ENCODE measurements around the gene LASP1.
"Not testable (repeated sequence)": the region's sequence is repeated elsewhere in the genome, so short reads cannot be mapped to it uniquely, and the experiment has no call there.

The LASP1 gene

GRCh38 chr17:38906460-38907228 is 36.8 kb downstream of the LASP1 start:
- no peak for DNase-seq (ENCODE audit: low read depth in 3 of 3, low spot score in 1 of 3)

- DNase-seq (ENCODE audit: low read depth in 3 of 3, low spot score in 1 of 3): no peak
Measured at GRCh38 chr17:38907930-38908675, 38.2 kb downstream of the LASP1 start.

GRCh38 chr17:38908676-38909181 is 38.9 kb downstream of the LASP1 start:
- DNase-seq (ENCODE audit: low read depth in 3 of 3, low spot score in 1 of 3): no peak

GRCh38 chr17:38910325-38910724 is 40.5 kb downstream of the LASP1 start:
- DNase-seq (ENCODE audit: low read depth in 3 of 3, low spot score in 1 of 3): no peak

- no peak for DNase-seq (ENCODE audit: low read depth in 3 of 3, low spot score in 1 of 3)
Measured at GRCh38 chr17:38911081-38911730, 41.3 kb downstream of the LASP1 start.

GRCh38 chr17:38911731-38912081 is 41.8 kb downstream of the LASP1 start:
- DNase-seq (ENCODE audit: low read depth in 3 of 3, low spot score in 1 of 3): not testable (repeated sequence)

GRCh38 chr17:38912221-38912813 is 42.5 kb downstream of the LASP1 start:
- no peak for DNase-seq (ENCODE audit: low read depth in 3 of 3, low spot score in 1 of 3)

- DNase-seq (ENCODE audit: low read depth in 3 of 3, low spot score in 1 of 3): no peak
Measured at GRCh38 chr17:38914741-38915638, 45.1 kb downstream of the LASP1 start.

GRCh38 chr17:38915639-38915995 is 45.8 kb downstream of the LASP1 start:
- no peak for DNase-seq (ENCODE audit: low read depth in 3 of 3, low spot score in 1 of 3)

- no peak for DNase-seq (ENCODE audit: low read depth in 3 of 3, low spot score in 1 of 3)
Measured at GRCh38 chr17:38916771-38917170, 46.9 kb downstream of the LASP1 start.

GRCh38 chr17:38917259-38917658 is 47.4 kb downstream of the LASP1 start:
- DNase-seq (ENCODE audit: low read depth in 3 of 3, low spot score in 1 of 3): no peak

GRCh38 chr17:38918129-38918913 is 48.5 kb downstream of the LASP1 start:
- no peak for DNase-seq (ENCODE audit: low read depth in 3 of 3, low spot score in 1 of 3)

- DNase-seq (ENCODE audit: low read depth in 3 of 3, low spot score in 1 of 3): no peak
Measured at GRCh38 chr17:38918916-38919315, 49.1 kb downstream of the LASP1 start.

- no peak for DNase-seq (ENCODE audit: low read depth in 3 of 3, low spot score in 1 of 3)
Measured at GRCh38 chr17:38919316-38920078, 49.6 kb downstream of the LASP1 start.

GRCh38 chr17:38920374-38921291 is 50.8 kb downstream of the LASP1 start:
- DNase-seq (ENCODE audit: low read depth in 3 of 3, low spot score in 1 of 3): no peak

- no peak for DNase-seq (ENCODE audit: low read depth in 3 of 3, low spot score in 1 of 3)
Measured at GRCh38 chr17:38921756-38922411, 52.0 kb downstream of the LASP1 start.

- DNase-seq (ENCODE audit: low read depth in 3 of 3, low spot score in 1 of 3): no peak
Measured at GRCh38 chr17:38922538-38923297, 52.9 kb downstream of the LASP1 start.

Measured in stimulated activated CD4-positive, alpha-beta T cell treated with anti-CD3 and anti-CD28 coated beads, TNF-alpha, amount 100 ng/mL, for 1 hour (primary cell).